HUES6 (cell line): Measurements from ENCODE around the gene FTCD.
"Not testable (repeated sequence)": the region's sequence is repeated elsewhere in the genome, so short reads cannot be mapped to it uniquely, and the experiment has no call there.

Experiments used
- H3K27ac ChIP-seq: 2 replicates; pipeline ENCODE4 v1.7.0; 2013; ENCODE audit warnings: low read depth, mild to moderate bottlenecking, low read length, inconsistent platforms
- H3K27me3 ChIP-seq: 2 replicates; pipeline ENCODE4 v1.6.1; 2013; ENCODE audit warnings: low read length; ENCODE audit not compliant: control insufficient read depth, insufficient read depth
- H3K36me3 ChIP-seq: 2 replicates; pipeline ENCODE4 v1.6.1; 2013; ENCODE audit warnings: low read length; ENCODE audit not compliant: control insufficient read depth, insufficient read depth
- H3K4me1 ChIP-seq: 2 replicates; pipeline ENCODE4 v1.6.1; 2013; ENCODE audit warnings: low read length; ENCODE audit not compliant: control insufficient read depth, insufficient read depth
- H3K4me3 ChIP-seq: 2 replicates; pipeline ENCODE4 v1.5.1; 2013; ENCODE audit warnings: low read depth, low read length
- H3K9ac ChIP-seq: one replicate; pipeline ENCODE4 v1.6.1; 2013; ENCODE audit warnings: mild to moderate bottlenecking, low read length
- H3K9me3 ChIP-seq: 2 replicates; pipeline ENCODE4 v1.6.1; 2013; ENCODE audit warnings: low read depth, low read length; ENCODE audit not compliant: control insufficient read depth, insufficient read depth

Gene FTCD

GRCh38 chr21:46111193-46111571 is 44.2 kb downstream of the FTCD start:
- peaks cover 6% of the 10 kb centered on the region; the same call in 1 of the 2 replicates for H3K4me1 ChIP-seq
- peaks cover 45% of the 10 kb centered on the region for H3K36me3 ChIP-seq
- peaks cover 23% of the 10 kb centered on the region for H3K9me3 ChIP-seq
- H3K27ac ChIP-seq = no peak overlapping the region
- no peak overlapping the region for H3K9ac ChIP-seq
- H3K27me3 ChIP-seq = no peaks in the 10 kb centered on the region
- H3K4me3 ChIP-seq = no peak overlapping the region

- Histone ChIP-seq H3K4me1 (peaks cover 6% of the 10 kb centered on the region; the same call in 1 of the 2 replicates), H3K4me3 (no peak overlapping the region), H3K36me3 (peaks cover 39% of the 10 kb centered on the region), H3K9me3 (peaks cover 27% of the 10 kb centered on the region), H3K9ac (no peak overlapping the region), H3K27ac (no peak overlapping the region; the same call in 1 of the 2 replicates), H3K27me3 (no peaks in the 10 kb centered on the region)
These were observed 44.7 kb downstream of the FTCD start for GRCh38 chr21:46110499-46111192.

- H3K36me3 ChIP-seq = peaks cover 28% of the 10 kb centered on the region
- no peak overlapping the region for H3K9ac ChIP-seq
- peaks cover 6% of the 10 kb centered on the region; the same call in 1 of the 2 replicates for H3K4me1 ChIP-seq
- no peak overlapping the region for H3K4me3 ChIP-seq
- H3K9me3 ChIP-seq = peaks cover 28% of the 10 kb centered on the region
- no peaks in the 10 kb centered on the region for H3K27me3 ChIP-seq
- H3K27ac ChIP-seq = no peak overlapping the region
These were observed 45.8 kb downstream of the FTCD start for GRCh38 chr21:46109313-46110221.

GRCh38 chr21:46108827-46109312 is 46.5 kb downstream of the FTCD start:
- Histone ChIP-seq H3K36me3 (peaks cover 23% of the 10 kb centered on the region), H3K27ac (no peak overlapping the region), H3K27me3 (no peaks in the 10 kb centered on the region)

GRCh38 chr21:46107376-46107775 is 48.0 kb downstream of the FTCD start:
- not testable (repeated sequence) for H3K9ac ChIP-seq, H3K4me3 ChIP-seq, H3K27me3 ChIP-seq, H3K27ac ChIP-seq, H3K4me1 ChIP-seq, H3K36me3 ChIP-seq
- peaks cover 42% of the 10 kb centered on the region for H3K9me3 ChIP-seq

More at GRCh38 chr21:46108827-46109312, 46.5 kb downstream of the FTCD start:
- H3K9ac ChIP-seq = no peak overlapping the region
- no peak overlapping the region for H3K4me3 ChIP-seq
- peaks cover 30% of the 10 kb centered on the region for H3K9me3 ChIP-seq
- peaks cover 6% of the 10 kb centered on the region; the same call in 1 of the 2 replicates for H3K4me1 ChIP-seq

GRCh38 chr21:46104104-46104503 is 51.3 kb downstream of the FTCD start:
- H3K27me3 ChIP-seq = no peaks in the 10 kb centered on the region
- H3K9me3 ChIP-seq = peaks cover 61% of the 10 kb centered on the region
- H3K4me3 ChIP-seq = no peak overlapping the region
- H3K27ac ChIP-seq = no peak overlapping the region
- peaks cover 13% of the 10 kb centered on the region; the same call in 1 of the 2 replicates for H3K36me3 ChIP-seq
- H3K4me1 ChIP-seq = no peaks in the 10 kb centered on the region
- no peak overlapping the region for H3K9ac ChIP-seq

GRCh38 chr21:46100906-46101305 is 54.5 kb downstream of the FTCD start:
- no peaks in the 10 kb centered on the region for H3K27me3 ChIP-seq
- peaks cover 44% of the 10 kb centered on the region for H3K9me3 ChIP-seq
- no peak overlapping the region for H3K27ac ChIP-seq
- no peak overlapping the region for H3K9ac ChIP-seq
- no peak overlapping the region for H3K4me3 ChIP-seq
- H3K36me3 ChIP-seq = peaks cover 13% of the 10 kb centered on the region; the same call in 1 of the 2 replicates
- no peaks in the 10 kb centered on the region for H3K4me1 ChIP-seq

GRCh38 chr21:46100426-46100825 is 55.0 kb downstream of the FTCD start:
- no peaks in the 10 kb centered on the region for H3K4me1 ChIP-seq
- no peaks in the 10 kb centered on the region for H3K27me3 ChIP-seq
- H3K9me3 ChIP-seq = peaks cover 40% of the 10 kb centered on the region
- no peak overlapping the region for H3K9ac ChIP-seq
- peaks cover 13% of the 10 kb centered on the region; the same call in 1 of the 2 replicates for H3K36me3 ChIP-seq
- H3K27ac ChIP-seq = no peak overlapping the region
- no peak overlapping the region for H3K4me3 ChIP-seq

- peaks cover 13% of the 10 kb centered on the region; the same call in 1 of the 2 replicates for H3K36me3 ChIP-seq
- H3K4me3 ChIP-seq = peak overlapping the region; percentile 78; the same call in 1 of the 2 replicates
- no peak overlapping the region for H3K9ac ChIP-seq
- no peak overlapping the region for H3K27ac ChIP-seq
- peaks cover 39% of the 10 kb centered on the region for H3K9me3 ChIP-seq
- no peaks in the 10 kb centered on the region for H3K4me1 ChIP-seq
- H3K27me3 ChIP-seq = no peaks in the 10 kb centered on the region
These were observed 55.4 kb downstream of the FTCD start for GRCh38 chr21:46100020-46100419.

- Histone ChIP-seq H3K4me1 (no peaks in the 10 kb centered on the region), H3K36me3 (peaks cover 13% of the 10 kb centered on the region; the same call in 1 of the 2 replicates), H3K9ac (no peak overlapping the region), H3K27ac (no peak overlapping the region), H3K9me3 (peaks cover 34% of the 10 kb centered on the region), H3K4me3 (peak overlapping the region; percentile 78; the same call in 1 of the 2 replicates), H3K27me3 (no peaks in the 10 kb centered on the region)
These were observed 55.9 kb downstream of the FTCD start for GRCh38 chr21:46099476-46099875.
